NT2/D1 (cell line): Measurements from ENCODE around the gene YWHAE.

Experiments used
- SUZ12 ChIP-seq: IDR thresholded peaks from 2 replicates; pipeline ENCODE4 v1.6.1; 2011; ENCODE audit not compliant: insufficient read length, insufficient read depth; ENCODE audit errors: extremely low read depth
- YY1 ChIP-seq: IDR thresholded peaks from 2 replicates; pipeline ENCODE4 v1.6.1; 2011; ENCODE audit not compliant: insufficient read length, insufficient read depth
- ZNF274 ChIP-seq: IDR thresholded peaks from 2 replicates; pipeline ENCODE4 v1.6.1; 2011; ENCODE audit warnings: mild to moderate bottlenecking, low read depth, low read length

DNA sequence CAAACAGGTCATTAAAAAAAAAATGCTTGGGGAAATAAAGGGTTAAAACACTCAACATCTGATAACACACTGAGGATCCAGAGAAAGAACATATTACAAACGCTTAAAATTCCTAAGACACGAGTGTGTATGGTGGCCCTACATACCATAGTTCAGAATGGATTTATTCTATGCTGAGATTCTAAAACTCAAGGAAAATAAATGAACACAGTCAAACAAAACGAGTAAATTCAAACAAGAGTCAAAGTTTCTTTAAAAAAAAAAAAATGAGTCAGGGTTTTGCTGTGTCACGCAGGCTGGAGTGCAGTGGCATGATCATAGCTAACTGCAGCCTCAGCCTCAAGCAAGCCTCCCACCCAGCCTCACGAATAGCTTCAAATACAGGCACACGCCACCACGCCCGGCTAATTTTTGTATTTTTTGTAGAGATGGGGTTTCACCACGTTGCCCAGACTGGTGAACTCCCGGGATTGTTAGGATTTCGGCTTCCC is 38.6 kb upstream of the YWHAE start:
- TF ChIP-seq YY1 (no peak), ZNF274 (no peak), SUZ12 (no peak)
